Activated T-helper 1 cell treated with anti-CD3 and anti-CD28 coated beads, Interleukin-12 subunit alpha, Interleukin-12 subunit beta, Interleukin-2, Interleukin-4 antibody, amounts not matched to agents 30 ng/mL and 10 ng/mL and 1 ng/mL, durations not matched to agents 14 hours and 24 hours and 36 hours (primary cell): ENCODE data around the gene BUB3. TPM values are rescaled to one million over a fixed set of nuclear protein-coding genes. Genes with fewer than 3 reads are reported as not detected.
"Not testable (repeated sequence)": the region's sequence is repeated elsewhere in the genome, so short reads cannot be mapped to it uniquely, and the experiment has no call there.

Experiments
- DNase-seq: peaks from one replicate; pipeline ENCODE4 v3.0.0; 2021; ENCODE audit warnings: low spot score
- H3K27ac Mint-ChIP-seq: one replicate; pipeline ENCODE4 v1.8.0; 2021; ENCODE audit warnings: mild to moderate bottlenecking, mixed read lengths
- H3K27me3 Mint-ChIP-seq: one replicate; pipeline ENCODE4 v1.8.0; 2022; ENCODE audit warnings: mild to moderate bottlenecking, moderate library complexity, mixed read lengths; ENCODE audit not compliant: insufficient read depth
- H3K36me3 Mint-ChIP-seq: one replicate; pipeline ENCODE4 v1.8.0; 2021; ENCODE audit warnings: low read depth, mixed read lengths
- H3K4me1 Mint-ChIP-seq: one replicate; pipeline ENCODE4 v1.8.0; 2021; ENCODE audit warnings: low read depth, mixed read lengths
- H3K4me3 Mint-ChIP-seq: one replicate; pipeline ENCODE4 v1.8.0; 2021; ENCODE audit warnings: mild to moderate bottlenecking, moderate library complexity, mixed read lengths
- H3K9me3 Mint-ChIP-seq: one replicate; pipeline ENCODE4 v1.8.0; 2021; ENCODE audit warnings: mixed read lengths
- intact Hi-C: fragments of 100-400 bp; cut with micrococcal nuclease; formaldehyde crosslinking; loops from one replicate; pipeline ENCODE4 v1.15.1; 2024
- total RNA-seq: library from RNA; stranded (reverse); gene quantifications from 2 replicates; pipeline ENCODE4 v1.2.3, GENCODE V29; 2022

The BUB3 gene
- total RNA-seq, 1 donor from 2014 or later = 197 TPM

- peaks cover 56% of the 10 kb centered on the region for H3K36me3 Mint-ChIP-seq
- H3K27ac Mint-ChIP-seq, H3K9me3 Mint-ChIP-seq, DNase-seq, intact Hi-C loops, H3K27me3 Mint-ChIP-seq, H3K4me1 Mint-ChIP-seq, H3K4me3 Mint-ChIP-seq: not testable (repeated sequence)
Measured at GRCh38 chr10:123171616-123172015, 17.4 kb downstream of the BUB3 start.

GRCh38 chr10:123175389-123176387 is 21.5 kb downstream of the BUB3 start:
- Mint-ChIP-seq H3K27me3 (no peaks in the 10 kb centered on the region), H3K4me3 (no peak overlapping the region), H3K4me1 (no peaks in the 10 kb centered on the region), H3K9me3 (peaks cover 11% of the 10 kb centered on the region), H3K36me3 (peaks cover 57% of the 10 kb centered on the region), H3K27ac (no peak overlapping the region)
- DNase-seq = no peak
- intact Hi-C loops = no loop called here

GRCh38 chr10:123178390-123178789 is 24.2 kb downstream of the BUB3 start:
- H3K27me3 Mint-ChIP-seq, intact Hi-C loops, H3K27ac Mint-ChIP-seq, DNase-seq, H3K4me3 Mint-ChIP-seq, H3K4me1 Mint-ChIP-seq: not testable (repeated sequence)
- Mint-ChIP-seq H3K36me3 (peaks cover 52% of the 10 kb centered on the region), H3K9me3 (peaks cover 14% of the 10 kb centered on the region)

- H3K4me1 Mint-ChIP-seq = no peaks in the 10 kb centered on the region
- intact Hi-C loops = no loop called here
- H3K4me3 Mint-ChIP-seq = no peak overlapping the region
- DNase-seq = no peak
- peaks cover 42% of the 10 kb centered on the region for H3K36me3 Mint-ChIP-seq
- H3K27ac Mint-ChIP-seq = no peak overlapping the region
- H3K27me3 Mint-ChIP-seq = no peaks in the 10 kb centered on the region
- H3K9me3 Mint-ChIP-seq = peaks cover 30% of the 10 kb centered on the region
Measured at GRCh38 chr10:123180101-123181090, 26.2 kb downstream of the BUB3 start.

GRCh38 chr10:123183724-123184123 is 29.5 kb downstream of the BUB3 start:
- intact Hi-C loops = no loop called here
- Mint-ChIP-seq H3K9me3 (peaks cover 27% of the 10 kb centered on the region), H3K27ac (no peak overlapping the region), H3K4me1 (no peaks in the 10 kb centered on the region), H3K36me3 (peaks cover 25% of the 10 kb centered on the region), H3K4me3 (no peak overlapping the region), H3K27me3 (no peaks in the 10 kb centered on the region)
- no peak for DNase-seq

GRCh38 chr10:123187781-123188180 is 33.6 kb downstream of the BUB3 start:
- no peak for DNase-seq
- intact Hi-C loops = no loop called here
- peaks cover 27% of the 10 kb centered on the region for H3K9me3 Mint-ChIP-seq
- H3K4me1 Mint-ChIP-seq = no peaks in the 10 kb centered on the region
- no peaks in the 10 kb centered on the region for H3K27me3 Mint-ChIP-seq
- no peak overlapping the region for H3K27ac Mint-ChIP-seq
- H3K4me3 Mint-ChIP-seq = no peak overlapping the region
- H3K36me3 Mint-ChIP-seq = peaks cover 24% of the 10 kb centered on the region

- H3K4me1 Mint-ChIP-seq = no peaks in the 10 kb centered on the region
- peaks cover 3% of the 10 kb centered on the region for H3K36me3 Mint-ChIP-seq
- DNase-seq = no peak
- intact Hi-C loops = no loop called here
- no peak overlapping the region for H3K27ac Mint-ChIP-seq
- H3K9me3 Mint-ChIP-seq = no peaks in the 10 kb centered on the region
- H3K27me3 Mint-ChIP-seq = no peaks in the 10 kb centered on the region
- H3K4me3 Mint-ChIP-seq = no peak overlapping the region
Measured at GRCh38 chr10:123191886-123192285, 37.7 kb downstream of the BUB3 start.

- no peak for DNase-seq
- no peaks in the 10 kb centered on the region for H3K9me3 Mint-ChIP-seq
- H3K36me3 Mint-ChIP-seq = peaks cover 3% of the 10 kb centered on the region
- intact Hi-C loops = no loop called here
- H3K4me1 Mint-ChIP-seq = no peaks in the 10 kb centered on the region
- H3K4me3 Mint-ChIP-seq = no peak overlapping the region
- no peaks in the 10 kb centered on the region for H3K27me3 Mint-ChIP-seq
- H3K27ac Mint-ChIP-seq = no peak overlapping the region
Measured at GRCh38 chr10:123194056-123194455, 39.9 kb downstream of the BUB3 start.

GRCh38 chr10:123200531-123200930 is 46.3 kb downstream of the BUB3 start:
- H3K27ac Mint-ChIP-seq = no peak overlapping the region
- no peaks in the 10 kb centered on the region for H3K9me3 Mint-ChIP-seq
- no peak for DNase-seq
- no peak overlapping the region for H3K4me3 Mint-ChIP-seq
- peaks cover 2% of the 10 kb centered on the region for H3K36me3 Mint-ChIP-seq
- intact Hi-C loops = no loop called here
- no peaks in the 10 kb centered on the region for H3K4me1 Mint-ChIP-seq
- no peaks in the 10 kb centered on the region for H3K27me3 Mint-ChIP-seq

- no peak overlapping the region for H3K4me3 Mint-ChIP-seq
- peaks cover 3% of the 10 kb centered on the region for H3K36me3 Mint-ChIP-seq
- H3K27me3 Mint-ChIP-seq = no peaks in the 10 kb centered on the region
- no peak for DNase-seq
- no peak overlapping the region for H3K27ac Mint-ChIP-seq
- H3K9me3 Mint-ChIP-seq = peaks cover 8% of the 10 kb centered on the region
- no peaks in the 10 kb centered on the region for H3K4me1 Mint-ChIP-seq
- intact Hi-C loops = no loop called here
Measured at GRCh38 chr10:123202506-123202905, 48.3 kb downstream of the BUB3 start.

- Mint-ChIP-seq H3K4me1 (no peaks in the 10 kb centered on the region), H3K36me3 (peaks cover 9% of the 10 kb centered on the region), H3K4me3 (no peak overlapping the region), H3K27me3 (no peaks in the 10 kb centered on the region), H3K27ac (no peak overlapping the region), H3K9me3 (peaks cover 17% of the 10 kb centered on the region)
- DNase-seq = no peak
- intact Hi-C loops = no loop called here
Measured at GRCh38 chr10:123203393-123204126, 49.4 kb downstream of the BUB3 start.

- H3K27ac Mint-ChIP-seq = no peak overlapping the region
- H3K9me3 Mint-ChIP-seq = peaks cover 17% of the 10 kb centered on the region
- H3K4me3 Mint-ChIP-seq = no peak overlapping the region
- H3K27me3 Mint-ChIP-seq = no peaks in the 10 kb centered on the region
- DNase-seq = no peak
- no peaks in the 10 kb centered on the region for H3K4me1 Mint-ChIP-seq
- intact Hi-C loops = no loop called here
- H3K36me3 Mint-ChIP-seq = peaks cover 9% of the 10 kb centered on the region
Measured at GRCh38 chr10:123204127-123204461, 49.9 kb downstream of the BUB3 start.
